ENCODE data around the gene KLHL40.

The KLHL40 gene

GRCh38 chr3:42705962-42706585, 20.7 kb downstream of the KLHL40 start:
- H3K4me1 Mint-ChIP-seq: peaks cover 6% of the 10 kb centered on the region
- no peak overlapping the region for H3K4me3 Mint-ChIP-seq
- H3K9me3 Mint-ChIP-seq: no peaks in the 10 kb centered on the region
- DNase-seq: no peak
- peaks cover 20% of the 10 kb centered on the region for H3K27me3 Mint-ChIP-seq (ENCODE audit: low read depth, poor library complexity)
- no peak for TF ChIP-seq CTCF (IDR thresholded peaks at IDR 0.05)
- no peak overlapping the region for H3K27ac Mint-ChIP-seq
- H3K36me3 Mint-ChIP-seq (ENCODE audit: low read depth): no peaks in the 10 kb centered on the region

- Mint-ChIP-seq H3K36me3 (ENCODE audit: low read depth) (no peaks in the 10 kb centered on the region), H3K27me3 (ENCODE audit: low read depth, poor library complexity) (peaks cover 15% of the 10 kb centered on the region), H3K9me3 (no peaks in the 10 kb centered on the region), H3K4me3 (no peak overlapping the region), H3K4me1 (peaks cover 6% of the 10 kb centered on the region), H3K27ac (no peak overlapping the region)
- no peak for DNase-seq
- no peak for TF ChIP-seq CTCF (IDR thresholded peaks at IDR 0.05)
These were observed 21.6 kb downstream of the KLHL40 start for GRCh38 chr3:42706721-42707619.

- no peak for TF ChIP-seq CTCF (IDR thresholded peaks at IDR 0.05)
- no peak overlapping the region for H3K4me3 Mint-ChIP-seq
These were observed 22.5 kb downstream of the KLHL40 start for GRCh38 chr3:42707620-42708355.

GRCh38 chr3:42708611-42709151, 23.3 kb downstream of the KLHL40 start:
- Mint-ChIP-seq H3K4me1 (no peaks in the 10 kb centered on the region), H3K36me3 (ENCODE audit: low read depth) (no peaks in the 10 kb centered on the region), H3K9me3 (no peaks in the 10 kb centered on the region), H3K27me3 (ENCODE audit: low read depth, poor library complexity) (peaks cover 15% of the 10 kb centered on the region), H3K27ac (no peak overlapping the region), H3K4me3 (no peak overlapping the region)
- TF ChIP-seq CTCF (IDR thresholded peaks at IDR 0.05): no peak
- DNase-seq: no peak

More at GRCh38 chr3:42707620-42708355, 22.5 kb downstream of the KLHL40 start:
- Mint-ChIP-seq H3K36me3 (ENCODE audit: low read depth) (no peaks in the 10 kb centered on the region), H3K4me1 (peaks cover 5% of the 10 kb centered on the region), H3K27me3 (ENCODE audit: low read depth, poor library complexity) (peaks cover 15% of the 10 kb centered on the region), H3K9me3 (no peaks in the 10 kb centered on the region), H3K27ac (no peak overlapping the region)
- no peak for DNase-seq

- no peak for TF ChIP-seq CTCF (IDR thresholded peaks at IDR 0.05)
- Mint-ChIP-seq H3K4me3 (no peak overlapping the region), H3K9me3 (no peaks in the 10 kb centered on the region), H3K4me1 (no peaks in the 10 kb centered on the region), H3K36me3 (ENCODE audit: low read depth) (no peaks in the 10 kb centered on the region), H3K27me3 (ENCODE audit: low read depth, poor library complexity) (peaks cover 15% of the 10 kb centered on the region), H3K27ac (no peak overlapping the region)
- no peak for DNase-seq
These were observed 24.3 kb downstream of the KLHL40 start for GRCh38 chr3:42709621-42710020.

Measured in nephron progenitor cell (in vitro differentiated cells).